Liver (tissue), 9 donors: ENCODE data around the gene SERBP1. TPM values are rescaled to one million over a fixed set of nuclear protein-coding genes. Genes with fewer than 3 reads are reported as not detected.
"Not testable (repeated sequence)": the region's sequence is repeated elsewhere in the genome, so short reads cannot be mapped to it uniquely, and the experiment has no call there.

Source experiments
- DNase-seq: peaks from one replicate; pipeline ENCODE4 v3.0.0-alpha.2; 2017; ENCODE audit warnings: low spot score
- H3K27ac ChIP-seq, 2 donors: one replicate each; pipeline ENCODE4 v1.7.0; 2013; ENCODE audit warnings: inconsistent platforms in 2 of 2, low read length in 2 of 2, control low read depth in 1 of 2, low read depth in 1 of 2, mild to moderate bottlenecking in 1 of 2
- H3K27me3 ChIP-seq, 4 donors: one replicate each; pipeline versions ENCODE4 v1.6.1 to v1.7.0; 2013; ENCODE audit warnings: low read length in 3 of 4, inconsistent platforms in 1 of 4, mild to moderate bottlenecking in 1 of 4, moderate library complexity in 1 of 4; ENCODE audit not compliant: control insufficient read depth in 4 of 4, insufficient read depth in 4 of 4
- H3K36me3 ChIP-seq, 4 donors: one replicate each; pipeline versions ENCODE4 v1.6.1 to v1.7.0; 2013; ENCODE audit warnings: low read length in 3 of 4, mild to moderate bottlenecking in 3 of 4, low read depth in 1 of 4, moderate library complexity in 1 of 4; ENCODE audit not compliant: control insufficient read depth in 4 of 4, insufficient read depth in 3 of 4
- H3K4me1 ChIP-seq, 4 donors: one replicate each; pipeline versions ENCODE4 v1.6.1 to v1.7.0; 2013; ENCODE audit warnings: low read length in 3 of 4, mild to moderate bottlenecking in 3 of 4, moderate library complexity in 1 of 4; ENCODE audit not compliant: control insufficient read depth in 4 of 4, insufficient read depth in 4 of 4
- H3K4me3 ChIP-seq, 3 donors: one replicate each; pipeline versions ENCODE4 v1.6.1 to v1.7.0; 2013; ENCODE audit warnings: low read length in 3 of 3, control low read depth in 1 of 3, low read depth in 1 of 3, mild to moderate bottlenecking in 1 of 3
- H3K9ac ChIP-seq, 2 donors: one replicate each; pipeline ENCODE4 v1.7.0; 2013; ENCODE audit warnings: low read length in 2 of 2, mild to moderate bottlenecking in 2 of 2, moderate library complexity in 2 of 2, control low read depth in 1 of 2, low read depth in 1 of 2
- H3K9me3 ChIP-seq, 4 donors: one replicate each; pipeline versions ENCODE4 v1.6.1 to v1.7.0; 2013; ENCODE audit warnings: low read length in 3 of 4; ENCODE audit not compliant: control insufficient read depth in 4 of 4
- EGR1 ChIP-seq, 2 donors: IDR thresholded peaks; 2 replicates each; pipeline ENCODE4 v1.6.1; 2016 to 2018; ENCODE audit warnings: antibody characterized with exemption in 2 of 2, low read depth in 2 of 2
- FOXA1 ChIP-seq: IDR thresholded peaks from 2 replicates; pipeline ENCODE4 v1.6.1; 2016; ENCODE audit warnings: antibody characterized with exemption
- FOXA2 ChIP-seq: IDR thresholded peaks from 2 replicates; pipeline ENCODE4 v1.6.1; 2016; ENCODE audit warnings: antibody characterized with exemption
- GABPA ChIP-seq, 2 donors: IDR thresholded peaks in 1 of 2; conservative IDR thresholded peaks in 1 of 2; 2 replicates each; pipeline ENCODE4 v1.6.1; 2016; ENCODE audit warnings: antibody characterized with exemption in 2 of 2, mild to moderate bottlenecking in 1 of 2, moderate library complexity in 1 of 2
- HNF4A ChIP-seq, 2 donors: conservative IDR thresholded peaks; 2 replicates each; pipeline ENCODE4 v1.6.1; 2016; ENCODE audit warnings: antibody characterized with exemption in 2 of 2, mild to moderate bottlenecking in 2 of 2
- HNF4G ChIP-seq: IDR thresholded peaks from 2 replicates; pipeline ENCODE4 v1.6.1; 2016; ENCODE audit warnings: antibody characterized with exemption
- NR2F2 ChIP-seq: IDR thresholded peaks from 2 replicates; pipeline ENCODE4 v1.6.1; 2016; ENCODE audit warnings: antibody characterized with exemption
- RAD21 ChIP-seq, 2 donors: IDR thresholded peaks; 2 replicates each; pipeline ENCODE4 v1.6.1; 2016; ENCODE audit warnings: antibody characterized with exemption in 2 of 2, mild to moderate bottlenecking in 2 of 2
- RXRA ChIP-seq, 2 donors: IDR thresholded peaks; 2 replicates each; pipeline ENCODE4 v1.6.1; 2017 to 2018; ENCODE audit warnings: antibody characterized with exemption in 2 of 2, mild to moderate bottlenecking in 1 of 2
- SP1 ChIP-seq: IDR thresholded peaks from 2 replicates; pipeline ENCODE4 v1.6.1; 2018; ENCODE audit warnings: antibody characterized with exemption, mild to moderate bottlenecking
- TAF1 ChIP-seq: conservative IDR thresholded peaks from 2 replicates; pipeline ENCODE4 v1.6.1; 2016; ENCODE audit warnings: antibody characterized with exemption, mild to moderate bottlenecking
- YY1 ChIP-seq: IDR thresholded peaks from 2 replicates; pipeline ENCODE4 v1.6.1; 2016; ENCODE audit warnings: antibody characterized with exemption, mild to moderate bottlenecking
- WGBS: extraction: QIAGEN DNeasy Blood & Tissue Kit; methylation state at CpG from one replicate; pipeline ENCODE4 v1.1.7; 2013; 5-methylcytosine and 5-hydroxymethylcytosine counted together
- polyA plus RNA-seq, 2 donors: library from polyadenylated mRNA; stranded (reverse) in 1 of 2; unstranded in 1 of 2; fragments of 200-250 nt in 1 of 2; fragments of >200 nt in 1 of 2; fragmentation: Nextera tagmentation in 1 of 2; extraction: Ambion mirVana in 1 of 2; gene quantifications; one replicate each; pipeline versions ENCODE4 v1.2.1 to v1.2.3, GENCODE V29; 2013 to 2015
- total RNA-seq, 2 donors: library from RNA; depleted of rRNA; stranded (reverse); fragments of >200 nt; gene quantifications; one replicate each; pipeline ENCODE4 v1.2.3, GENCODE V29; 2014
- TF ChIP-seq, protein P1 (sequence below): IDR thresholded peaks from 2 replicates; pipeline ENCODE4 v1.6.1; 2016; ENCODE audit warnings: antibody characterized with exemption
- TF ChIP-seq, protein P2 (sequence below): fragments of 150-350 bp; IDR thresholded peaks from 2 replicates; pipeline ENCODE4 v1.5.1; 2017; ENCODE audit warnings: improper control_type of control experiment, low read depth, low read length; ENCODE audit not compliant: missing input control
- TF ChIP-seq, protein P3 (sequence below): IDR thresholded peaks from 2 replicates; pipeline ENCODE4 v1.6.1; 2016; ENCODE audit warnings: antibody characterized with exemption
- TF ChIP-seq, protein P4 (sequence below): IDR thresholded peaks from 2 replicates; pipeline ENCODE4 v1.6.1; 2016; ENCODE audit warnings: antibody characterized with exemption
- donor health status: healthy.
- donor health status: healthy.
- donor health status: healthy.
- donor health status: healthy.
- donor health status: healthy.

The SERBP1 gene
- total and polyA plus RNA-seq, 4 donors: 66.6 to 140 (median 117) TPM

DNA sequence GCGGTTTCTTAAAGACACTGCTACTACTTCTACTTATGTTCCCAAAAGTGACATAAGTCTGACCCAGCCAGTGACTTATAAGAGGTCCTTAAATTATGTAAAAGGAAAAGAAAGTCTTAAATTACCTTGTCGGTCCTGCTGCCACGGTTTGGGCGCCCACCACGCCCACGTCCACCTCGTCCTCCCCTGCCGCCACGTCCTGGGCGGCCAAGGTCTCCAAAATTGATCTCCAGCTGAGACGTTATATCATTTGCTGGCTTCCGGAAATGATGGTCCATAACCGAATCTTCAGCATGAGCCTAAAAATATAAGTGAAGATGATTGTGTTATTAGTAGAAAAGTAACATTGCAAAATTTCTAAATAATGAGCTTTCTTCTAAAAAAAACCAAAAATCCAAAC is 15.2 kb downstream of the SERBP1 start:
- H3K27me3 ChIP-seq: no peaks in the 10 kb centered on the region
- peaks cover 0 to 7% (median 2%) of the 10 kb centered on the region in 4 donors for H3K4me1 ChIP-seq
- no peak overlapping the region for H3K4me3 ChIP-seq
- 96% methylated on average over 13 of the region's 13 CpGs for WGBS
- no peak overlapping the region for H3K9ac ChIP-seq
- no peaks in the 10 kb centered on the region for H3K9me3 ChIP-seq
- no peak overlapping the region for H3K27ac ChIP-seq
- TF ChIP-seq, protein P1, sequence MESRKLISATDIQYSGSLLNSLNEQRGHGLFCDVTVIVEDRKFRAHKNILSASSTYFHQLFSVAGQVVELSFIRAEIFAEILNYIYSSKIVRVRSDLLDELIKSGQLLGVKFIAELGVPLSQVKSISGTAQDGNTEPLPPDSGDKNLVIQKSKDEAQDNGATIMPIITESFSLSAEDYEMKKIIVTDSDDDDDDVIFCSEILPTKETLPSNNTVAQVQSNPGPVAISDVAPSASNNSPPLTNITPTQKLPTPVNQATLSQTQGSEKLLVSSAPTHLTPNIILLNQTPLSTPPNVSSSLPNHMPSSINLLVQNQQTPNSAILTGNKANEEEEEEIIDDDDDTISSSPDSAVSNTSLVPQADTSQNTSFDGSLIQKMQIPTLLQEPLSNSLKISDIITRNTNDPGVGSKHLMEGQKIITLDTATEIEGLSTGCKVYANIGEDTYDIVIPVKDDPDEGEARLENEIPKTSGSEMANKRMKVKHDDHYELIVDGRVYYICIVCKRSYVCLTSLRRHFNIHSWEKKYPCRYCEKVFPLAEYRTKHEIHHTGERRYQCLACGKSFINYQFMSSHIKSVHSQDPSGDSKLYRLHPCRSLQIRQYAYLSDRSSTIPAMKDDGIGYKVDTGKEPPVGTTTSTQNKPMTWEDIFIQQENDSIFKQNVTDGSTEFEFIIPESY: no peak
- TF ChIP-seq GABPA (IDR thresholded peaks at IDR 0.05 in 1 of 2, conservative IDR thresholded peaks at IDR 0.05 in 1 of 2): no peak
- TF ChIP-seq HNF4A (conservative IDR thresholded peaks at IDR 0.05): no peak
- TF ChIP-seq, protein P2, sequence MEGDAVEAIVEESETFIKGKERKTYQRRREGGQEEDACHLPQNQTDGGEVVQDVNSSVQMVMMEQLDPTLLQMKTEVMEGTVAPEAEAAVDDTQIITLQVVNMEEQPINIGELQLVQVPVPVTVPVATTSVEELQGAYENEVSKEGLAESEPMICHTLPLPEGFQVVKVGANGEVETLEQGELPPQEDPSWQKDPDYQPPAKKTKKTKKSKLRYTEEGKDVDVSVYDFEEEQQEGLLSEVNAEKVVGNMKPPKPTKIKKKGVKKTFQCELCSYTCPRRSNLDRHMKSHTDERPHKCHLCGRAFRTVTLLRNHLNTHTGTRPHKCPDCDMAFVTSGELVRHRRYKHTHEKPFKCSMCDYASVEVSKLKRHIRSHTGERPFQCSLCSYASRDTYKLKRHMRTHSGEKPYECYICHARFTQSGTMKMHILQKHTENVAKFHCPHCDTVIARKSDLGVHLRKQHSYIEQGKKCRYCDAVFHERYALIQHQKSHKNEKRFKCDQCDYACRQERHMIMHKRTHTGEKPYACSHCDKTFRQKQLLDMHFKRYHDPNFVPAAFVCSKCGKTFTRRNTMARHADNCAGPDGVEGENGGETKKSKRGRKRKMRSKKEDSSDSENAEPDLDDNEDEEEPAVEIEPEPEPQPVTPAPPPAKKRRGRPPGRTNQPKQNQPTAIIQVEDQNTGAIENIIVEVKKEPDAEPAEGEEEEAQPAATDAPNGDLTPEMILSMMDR: no peak
- TF ChIP-seq FOXA2: no peak
- no peak for DNase-seq
- H3K36me3 ChIP-seq: peaks cover 14 to 72% (median 53%) of the 10 kb centered on the region in 4 donors

DNA sequence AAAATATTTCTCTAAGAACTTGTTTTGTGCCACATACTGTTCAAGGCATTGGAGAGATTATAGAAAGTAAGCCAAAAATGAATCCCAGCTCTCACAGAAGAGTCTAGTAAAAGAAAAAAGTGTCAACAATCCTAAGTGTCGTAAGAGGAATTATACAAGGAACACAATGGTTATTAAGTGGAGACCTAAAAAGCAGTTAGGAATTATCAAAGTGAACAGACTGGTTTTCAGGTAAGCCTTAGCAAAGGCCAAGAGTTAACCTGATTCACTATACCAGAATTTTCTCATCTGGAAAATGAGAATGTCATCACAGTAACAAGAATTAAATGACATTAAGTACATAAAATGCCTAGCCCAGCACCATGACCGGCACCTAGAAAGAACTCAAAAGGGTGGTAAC is 15.6 kb downstream of the SERBP1 start:
- Histone ChIP-seq H3K27ac (no peak overlapping the region), H3K4me3 (no peak overlapping the region), H3K27me3 (no peaks in the 10 kb centered on the region), H3K36me3 (peaks cover 14 to 70% (median 53%) of the 10 kb centered on the region in 4 donors), H3K4me1 (peaks cover 0 to 6% (median 2%) of the 10 kb centered on the region in 4 donors), H3K9ac (no peak overlapping the region), H3K9me3 (no peaks in the 10 kb centered on the region)
- no peak for TF ChIP-seq EGR1 (IDR thresholded peaks at IDR 0.05; ENCODE audit: low read depth in 2 of 2)
- no peak for TF ChIP-seq SP1
- no peak for TF ChIP-seq TAF1
- TF ChIP-seq, protein P3, sequence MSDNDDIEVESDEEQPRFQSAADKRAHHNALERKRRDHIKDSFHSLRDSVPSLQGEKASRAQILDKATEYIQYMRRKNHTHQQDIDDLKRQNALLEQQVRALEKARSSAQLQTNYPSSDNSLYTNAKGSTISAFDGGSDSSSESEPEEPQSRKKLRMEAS: no peak
- TF ChIP-seq FOXA1: no peak
- TF ChIP-seq HNF4G: no peak
- no peak for TF ChIP-seq RAD21 (IDR thresholded peaks at IDR 0.05)
- TF ChIP-seq, protein P4, sequence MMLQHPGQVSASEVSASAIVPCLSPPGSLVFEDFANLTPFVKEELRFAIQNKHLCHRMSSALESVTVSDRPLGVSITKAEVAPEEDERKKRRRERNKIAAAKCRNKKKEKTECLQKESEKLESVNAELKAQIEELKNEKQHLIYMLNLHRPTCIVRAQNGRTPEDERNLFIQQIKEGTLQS: no peak
- no peak for TF ChIP-seq RXRA (IDR thresholded peaks at IDR 0.05)
- no peak for TF ChIP-seq YY1
- no peak for TF ChIP-seq NR2F2
- TF ChIP-seq, protein P1: no peak
- TF ChIP-seq, protein P2: no peak
- TF ChIP-seq FOXA2: no peak
- TF ChIP-seq HNF4A (conservative IDR thresholded peaks at IDR 0.05): no peak
- no peak for DNase-seq
- 98% methylated on average over 2 of the region's 2 CpGs for WGBS

DNA sequence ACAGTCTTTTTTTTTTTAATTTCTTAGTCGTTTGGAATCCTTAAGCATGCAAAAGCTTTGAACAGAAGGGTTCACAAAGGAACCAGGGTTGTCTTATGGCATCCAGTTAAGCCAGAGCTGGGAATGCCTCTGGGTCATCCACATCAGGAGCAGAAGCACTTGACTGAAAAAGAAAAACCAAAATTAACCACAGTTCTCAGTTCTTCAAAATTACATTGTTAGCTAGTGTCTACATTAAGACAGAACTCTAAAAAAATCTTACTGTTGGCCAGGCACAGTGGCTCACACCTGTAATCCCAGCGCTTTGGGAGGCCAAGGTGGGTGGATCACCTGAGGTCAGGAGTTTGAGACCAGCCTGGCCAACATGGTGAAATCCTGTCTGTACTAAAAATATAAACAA is 17.1 kb downstream of the SERBP1 start:
- not testable (repeated sequence) for H3K9ac ChIP-seq
- peaks cover 14 to 60% (median 45%) of the 10 kb centered on the region in 4 donors for H3K36me3 ChIP-seq
- 86% methylated on average over 2 of the region's 2 CpGs for WGBS

More for the DNA sequence above, 17.1 kb downstream of the SERBP1 start:
- H3K27me3 ChIP-seq, H3K4me3 ChIP-seq, H3K4me1 ChIP-seq, DNase-seq, H3K27ac ChIP-seq, H3K9me3 ChIP-seq: not testable (repeated sequence)
